ENCODE data around the gene FCRL1.

FCRL1 gene

GRCh38 chr1:157819896-157820295 lies at the start of gene FCRL1:
Gene FCRL1 (minus strand): TSS chr1:157820120. CDS start chr1:157820037, 83 bp downstream.
- DNase-seq (ENCODE audit: extremely low read depth in 1 of 2, low read depth in 1 of 2) = no peak

GRCh38 chr1:157868654-157869053 lies 48.7 kb upstream of the FCRL1 start:
- no peak for DNase-seq (ENCODE audit: extremely low read depth in 1 of 2, low read depth in 1 of 2)

GRCh38 chr1:157862114-157863070 lies 42.5 kb upstream of the FCRL1 start:
- DNase-seq (ENCODE audit: extremely low read depth in 1 of 2, low read depth in 1 of 2) = no peak

- DNase-seq (ENCODE audit: extremely low read depth in 1 of 2, low read depth in 1 of 2) = no peak
Measured at GRCh38 chr1:157856538-157856937, 36.6 kb upstream of the FCRL1 start.

GRCh38 chr1:157852476-157852875 lies 32.6 kb upstream of the FCRL1 start:
- DNase-seq (ENCODE audit: extremely low read depth in 1 of 2, low read depth in 1 of 2) = no peak

GRCh38 chr1:157849229-157849875 lies 29.4 kb upstream of the FCRL1 start:
- no peak for DNase-seq (ENCODE audit: extremely low read depth in 1 of 2, low read depth in 1 of 2)

- no peak for DNase-seq (ENCODE audit: extremely low read depth in 1 of 2, low read depth in 1 of 2)
Measured at GRCh38 chr1:157844089-157844830, 24.3 kb upstream of the FCRL1 start.

- DNase-seq (ENCODE audit: extremely low read depth in 1 of 2, low read depth in 1 of 2) = no peak
Measured at GRCh38 chr1:157842939-157843338, 23.0 kb upstream of the FCRL1 start.

GRCh38 chr1:157841708-157842107 lies 21.8 kb upstream of the FCRL1 start, which contains the start of gene CD5L:
Gene CD5L (minus strand): TSS chr1:157841808. CDS start chr1:157841701, 107 bp downstream.
- no peak for DNase-seq (ENCODE audit: extremely low read depth in 1 of 2, low read depth in 1 of 2)

GRCh38 chr1:157838966-157839365 lies 19.0 kb upstream of the FCRL1 start:
- no peak for DNase-seq (ENCODE audit: extremely low read depth in 1 of 2, low read depth in 1 of 2)

GRCh38 chr1:157834430-157834829 lies 14.5 kb upstream of the FCRL1 start:
- no peak for DNase-seq (ENCODE audit: extremely low read depth in 1 of 2, low read depth in 1 of 2)

GRCh38 chr1:157833145-157833544 lies 13.2 kb upstream of the FCRL1 start:
- DNase-seq (ENCODE audit: extremely low read depth in 1 of 2, low read depth in 1 of 2) = no peak

- no peak for DNase-seq (ENCODE audit: extremely low read depth in 1 of 2, low read depth in 1 of 2)
Measured at GRCh38 chr1:157831968-157832626, 12.2 kb upstream of the FCRL1 start.

GRCh38 chr1:157830887-157831286 lies 11.0 kb upstream of the FCRL1 start:
- DNase-seq (ENCODE audit: extremely low read depth in 1 of 2, low read depth in 1 of 2) = no peak

- DNase-seq (ENCODE audit: extremely low read depth in 1 of 2, low read depth in 1 of 2) = no peak
Measured at GRCh38 chr1:157829711-157830110, 9.8 kb upstream of the FCRL1 start.

GRCh38 chr1:157829210-157829609 lies 9.3 kb upstream of the FCRL1 start:
- DNase-seq (ENCODE audit: extremely low read depth in 1 of 2, low read depth in 1 of 2) = no peak

- DNase-seq (ENCODE audit: extremely low read depth in 1 of 2, low read depth in 1 of 2) = no peak
Measured at GRCh38 chr1:157820299-157820698, 379 bp upstream of the FCRL1 start.

- no peak for DNase-seq (ENCODE audit: extremely low read depth in 1 of 2, low read depth in 1 of 2)
Measured at GRCh38 chr1:157819215-157819614, 705 bp downstream of the FCRL1 start.

GRCh38 chr1:157813269-157813668 lies 6.7 kb downstream of the FCRL1 start:
- no peak for DNase-seq (ENCODE audit: extremely low read depth in 1 of 2, low read depth in 1 of 2)

- DNase-seq (ENCODE audit: extremely low read depth in 1 of 2, low read depth in 1 of 2) = no peak
Measured at GRCh38 chr1:157806431-157807149, 13.3 kb downstream of the FCRL1 start.
